Stimulated activated effector memory CD8-positive, alpha-beta T cell treated with anti-CD3 and anti-CD28 coated beads, Interleukin-12 subunit alpha, Interleukin-12 subunit beta, amount 100 ng/mL, for 72 hours (primary cell): Measurements from ENCODE around the gene MYOCD.

Source experiments
- ATAC-seq: fragments of 150-1000 bp; cut with Tn5 transposase; 2 replicates; pipeline ENCODE4 v1.10.0; 2021
- DNase-seq, 2 donors: peaks; one replicate each; pipeline ENCODE4 v3.0.0; 2021 to 2022; ENCODE audit warnings: low spot score in 2 of 2
- H3K27ac Mint-ChIP-seq: one replicate; pipeline ENCODE4 v1.8.0; 2022; ENCODE audit warnings: mild to moderate bottlenecking, mixed read lengths
- H3K36me3 Mint-ChIP-seq: one replicate; pipeline ENCODE4 v1.8.0; 2022; ENCODE audit warnings: mild to moderate bottlenecking, mixed read lengths
- H3K4me1 Mint-ChIP-seq: one replicate; pipeline ENCODE4 v1.8.0; 2022; ENCODE audit warnings: mixed read lengths
- H3K4me3 Mint-ChIP-seq: one replicate; pipeline ENCODE4 v1.8.0; 2022; ENCODE audit warnings: mild to moderate bottlenecking, mixed read lengths
- H3K9me3 Mint-ChIP-seq: one replicate; pipeline ENCODE4 v1.8.0; 2022; ENCODE audit warnings: mixed read lengths

The MYOCD gene

DNA sequence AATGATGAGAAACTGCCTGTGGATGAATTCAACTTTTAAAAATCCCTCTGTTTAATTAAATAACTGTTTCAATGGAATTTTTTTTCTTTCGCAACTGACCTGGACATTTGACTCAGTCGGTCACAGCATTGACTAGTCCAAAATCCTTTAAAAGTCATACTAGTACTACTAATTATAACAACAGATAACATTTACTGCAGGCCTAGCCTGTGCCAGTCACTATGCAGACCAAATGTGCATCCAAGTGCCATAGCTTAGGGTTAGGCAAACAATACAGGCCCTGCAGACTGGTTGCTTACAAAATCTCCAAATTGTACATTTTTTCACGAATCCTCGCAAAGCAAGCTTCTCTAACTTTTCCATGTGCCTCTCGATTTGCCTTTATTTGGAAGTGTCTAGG, 56.6 kb downstream of the MYOCD start:
- H3K36me3 Mint-ChIP-seq = no peaks in the 10 kb centered on the region
- DNase-seq = no peak
- no peaks in the 10 kb centered on the region for H3K4me1 Mint-ChIP-seq
- no peak overlapping the region for H3K27ac Mint-ChIP-seq
- H3K4me3 Mint-ChIP-seq = no peak overlapping the region
- no peak for ATAC-seq
- peaks cover 9% of the 10 kb centered on the region for H3K9me3 Mint-ChIP-seq

GRCh38 chr17:12726131-12726530, 60.4 kb downstream of the MYOCD start:
- Mint-ChIP-seq H3K27ac (no peak overlapping the region), H3K36me3 (no peaks in the 10 kb centered on the region), H3K4me1 (no peaks in the 10 kb centered on the region), H3K4me3 (no peak overlapping the region), H3K9me3 (peaks cover 3% of the 10 kb centered on the region)
- ATAC-seq (no peak), DNase-seq (no peak)

- no peaks in the 10 kb centered on the region for H3K36me3 Mint-ChIP-seq
- peak; percentile 13 for ATAC-seq
- H3K4me3 Mint-ChIP-seq = no peak overlapping the region
- H3K27ac Mint-ChIP-seq = no peak overlapping the region
- peaks cover under 1% of the 10 kb centered on the region for H3K9me3 Mint-ChIP-seq
- H3K4me1 Mint-ChIP-seq = no peaks in the 10 kb centered on the region
- no peak for DNase-seq
These were observed 61.5 kb downstream of the MYOCD start for GRCh38 chr17:12727076-12727760.

GRCh38 chr17:12727881-12728280, 62.2 kb downstream of the MYOCD start:
- Mint-ChIP-seq H3K27ac (no peak overlapping the region), H3K4me3 (no peak overlapping the region), H3K36me3 (no peaks in the 10 kb centered on the region), H3K4me1 (no peaks in the 10 kb centered on the region), H3K9me3 (peaks cover 4% of the 10 kb centered on the region)
- ATAC-seq (no peak), DNase-seq (no peak)

- H3K4me1 Mint-ChIP-seq = no peaks in the 10 kb centered on the region
- DNase-seq (no peak), ATAC-seq (no peak)
- H3K9me3 Mint-ChIP-seq = peaks cover 4% of the 10 kb centered on the region
- H3K36me3 Mint-ChIP-seq = no peaks in the 10 kb centered on the region
- H3K27ac Mint-ChIP-seq = no peak overlapping the region
- no peak overlapping the region for H3K4me3 Mint-ChIP-seq
These were observed 63.4 kb downstream of the MYOCD start for GRCh38 chr17:12729086-12729485.

DNA sequence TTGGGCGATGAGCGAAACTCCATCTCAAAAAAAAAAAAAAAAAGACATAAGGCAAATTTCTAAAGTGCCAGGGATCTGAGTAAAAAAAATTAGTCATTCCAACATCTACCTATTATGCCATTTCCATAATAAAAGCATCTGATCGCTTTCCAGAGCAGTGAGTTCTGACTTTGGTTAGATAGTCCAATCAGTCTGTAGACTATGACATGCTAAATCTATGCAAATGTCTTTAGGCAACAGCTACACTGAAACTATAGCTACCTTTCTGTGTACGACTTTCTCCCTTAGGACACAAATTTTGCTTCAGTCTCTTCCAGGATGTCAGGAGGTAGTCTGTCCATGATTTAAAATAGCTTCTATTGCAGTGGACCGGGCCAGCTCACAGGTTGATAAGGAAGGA, 64.7 kb downstream of the MYOCD start:
- ATAC-seq = no peak
- Mint-ChIP-seq H3K4me3 (no peak overlapping the region), H3K9me3 (peaks cover 4% of the 10 kb centered on the region), H3K27ac (no peak overlapping the region), H3K4me1 (no peaks in the 10 kb centered on the region), H3K36me3 (no peaks in the 10 kb centered on the region)
- DNase-seq = no peak

- H3K9me3 Mint-ChIP-seq = peaks cover 4% of the 10 kb centered on the region
- no peaks in the 10 kb centered on the region for H3K4me1 Mint-ChIP-seq
- no peaks in the 10 kb centered on the region for H3K36me3 Mint-ChIP-seq
- ATAC-seq (no peak), DNase-seq (no peak)
- H3K4me3 Mint-ChIP-seq = no peak overlapping the region
- no peak overlapping the region for H3K27ac Mint-ChIP-seq
These were observed 65.3 kb downstream of the MYOCD start for GRCh38 chr17:12730931-12731521.

DNA sequence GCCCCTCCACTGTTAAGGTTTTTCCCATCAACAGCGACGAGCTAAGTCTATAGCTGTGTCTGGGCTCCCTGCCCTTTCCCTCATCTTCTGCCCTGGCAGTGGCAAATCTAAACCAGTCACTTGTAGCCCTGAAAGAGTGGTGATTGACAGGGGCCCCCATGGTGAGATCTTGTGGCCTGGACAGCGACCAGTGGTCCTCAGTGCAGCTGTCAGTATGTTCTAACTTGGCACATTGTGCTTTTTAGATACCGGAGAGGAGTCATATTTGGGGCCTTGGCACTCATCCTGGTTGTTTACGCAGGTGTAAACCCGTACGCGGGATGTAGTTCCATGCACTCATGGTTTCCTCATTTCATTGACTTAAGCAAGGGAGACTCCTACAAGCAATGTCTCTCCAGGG, 66.1 kb downstream of the MYOCD start:
- Mint-ChIP-seq H3K36me3 (no peaks in the 10 kb centered on the region), H3K4me3 (no peak overlapping the region), H3K27ac (no peak overlapping the region), H3K4me1 (no peaks in the 10 kb centered on the region), H3K9me3 (peaks cover 4% of the 10 kb centered on the region)
- no peak for ATAC-seq
- no peak for DNase-seq

DNA sequence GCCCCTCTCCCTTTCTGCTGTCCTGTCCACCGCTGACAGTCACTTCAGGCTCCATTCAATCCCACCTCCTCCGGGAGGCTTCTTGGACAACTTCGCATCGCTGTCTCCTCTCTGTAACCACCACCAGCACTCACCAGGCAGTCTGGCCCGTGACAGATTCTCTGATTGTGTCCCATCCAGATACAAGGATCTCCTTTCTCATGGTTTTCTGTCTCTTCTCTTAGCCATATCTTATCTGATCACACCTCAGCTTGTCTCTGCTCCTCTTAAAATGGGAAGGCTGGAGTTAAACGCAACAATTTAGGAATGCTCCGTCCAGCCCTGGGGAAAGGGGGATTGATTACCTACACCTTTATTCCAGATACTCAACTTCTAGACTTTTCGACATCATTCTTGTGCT, 66.7 kb downstream of the MYOCD start:
- no peak overlapping the region for H3K4me3 Mint-ChIP-seq
- ATAC-seq (no peak), DNase-seq (no peak)
- no peaks in the 10 kb centered on the region for H3K36me3 Mint-ChIP-seq
- H3K27ac Mint-ChIP-seq = no peak overlapping the region
- no peaks in the 10 kb centered on the region for H3K4me1 Mint-ChIP-seq
- H3K9me3 Mint-ChIP-seq = peaks cover 4% of the 10 kb centered on the region

DNA sequence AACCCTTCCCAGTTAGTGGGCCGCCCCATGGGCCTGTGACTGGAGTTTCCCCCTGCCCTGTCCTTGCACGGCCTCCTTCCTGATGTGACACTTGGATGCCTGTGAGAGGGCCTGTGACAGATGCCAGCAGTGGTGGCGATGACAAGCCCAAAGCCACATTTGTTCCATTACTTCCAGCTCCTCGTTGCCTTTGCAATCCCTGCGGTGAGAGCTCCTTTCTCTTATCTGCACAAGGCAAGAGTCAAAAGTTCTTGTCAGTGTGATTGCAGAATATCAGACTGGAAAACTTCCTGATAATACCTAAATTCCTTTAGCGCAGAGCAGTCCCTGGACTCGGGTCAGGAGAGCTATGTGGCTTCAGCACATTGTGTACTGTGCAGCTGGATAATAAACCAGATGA, 69.2 kb downstream of the MYOCD start:
- ATAC-seq (no peak), DNase-seq (no peak)
- Mint-ChIP-seq H3K4me3 (no peak overlapping the region), H3K27ac (no peak overlapping the region), H3K36me3 (no peaks in the 10 kb centered on the region), H3K4me1 (no peaks in the 10 kb centered on the region), H3K9me3 (peaks cover 4% of the 10 kb centered on the region)

GRCh38 chr17:12735517-12735916, 69.8 kb downstream of the MYOCD start:
- Mint-ChIP-seq H3K27ac (no peak overlapping the region), H3K9me3 (peaks cover 4% of the 10 kb centered on the region), H3K4me3 (no peak overlapping the region), H3K4me1 (no peaks in the 10 kb centered on the region), H3K36me3 (no peaks in the 10 kb centered on the region)
- ATAC-seq (no peak), DNase-seq (no peak)

- no peak for DNase-seq
- peaks cover 4% of the 10 kb centered on the region for H3K9me3 Mint-ChIP-seq
- no peak for ATAC-seq
- H3K36me3 Mint-ChIP-seq = no peaks in the 10 kb centered on the region
- no peak overlapping the region for H3K4me3 Mint-ChIP-seq
- no peak overlapping the region for H3K27ac Mint-ChIP-seq
- H3K4me1 Mint-ChIP-seq = no peaks in the 10 kb centered on the region
These were observed 70.8 kb downstream of the MYOCD start for GRCh38 chr17:12736526-12736925.

GRCh38 chr17:12737740-12738469, 72.2 kb downstream of the MYOCD start:
- ATAC-seq (no peak), DNase-seq (no peak)
- no peaks in the 10 kb centered on the region for H3K9me3 Mint-ChIP-seq
- H3K36me3 Mint-ChIP-seq = no peaks in the 10 kb centered on the region
- no peak overlapping the region for H3K4me3 Mint-ChIP-seq
- H3K27ac Mint-ChIP-seq = no peak overlapping the region
- no peaks in the 10 kb centered on the region for H3K4me1 Mint-ChIP-seq

GRCh38 chr17:12738624-12739023, 72.9 kb downstream of the MYOCD start:
- no peak for ATAC-seq
- no peaks in the 10 kb centered on the region for H3K36me3 Mint-ChIP-seq

DNA sequence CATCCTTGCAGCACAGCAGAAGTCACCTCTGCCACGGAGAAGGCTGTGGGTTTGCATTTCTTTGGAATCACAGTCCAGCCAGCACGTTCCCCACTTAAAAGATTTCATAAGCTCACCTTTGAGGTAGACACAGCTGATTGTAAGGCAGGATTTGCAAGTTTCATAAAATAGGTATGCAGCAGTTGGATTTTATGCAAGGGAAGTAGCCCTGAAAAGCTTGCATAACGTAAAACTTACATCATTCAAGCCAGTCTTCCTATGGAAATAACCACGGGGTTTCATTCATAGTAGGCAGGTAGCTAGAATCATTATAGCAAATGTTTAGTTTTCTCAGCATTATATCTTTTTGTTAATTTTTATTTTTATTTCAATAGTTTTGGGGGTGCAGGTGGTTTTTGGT, 73.8 kb downstream of the MYOCD start:
- ATAC-seq (no peak), DNase-seq (no peak)
- no peaks in the 10 kb centered on the region for H3K36me3 Mint-ChIP-seq

More at GRCh38 chr17:12738624-12739023, 72.9 kb downstream of the MYOCD start:
- Mint-ChIP-seq H3K27ac (no peak overlapping the region), H3K9me3 (no peaks in the 10 kb centered on the region), H3K4me1 (no peaks in the 10 kb centered on the region), H3K4me3 (no peak overlapping the region)
- DNase-seq = no peak

DNA sequence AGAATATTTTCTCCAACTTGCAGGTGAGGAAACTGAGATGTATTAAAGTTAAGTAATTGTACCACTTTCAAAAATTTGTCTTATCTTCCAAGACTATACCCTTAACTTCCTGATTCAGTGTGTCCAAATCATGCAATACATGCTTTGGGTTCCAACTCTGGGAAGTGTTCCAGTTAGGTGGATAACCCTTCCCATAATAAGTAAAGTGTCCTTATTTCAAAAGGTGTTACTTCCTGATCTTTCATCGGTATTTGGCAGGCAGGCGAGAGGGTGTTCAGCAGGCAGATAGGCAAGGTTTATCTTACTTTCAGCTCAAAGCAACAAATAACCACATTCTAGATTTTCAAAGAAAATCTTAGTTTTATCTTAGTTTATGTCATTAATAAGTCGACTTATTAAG, 77.4 kb downstream of the MYOCD start:
- DNase-seq = no peak

More for the DNA sequence above, 73.8 kb downstream of the MYOCD start:
- no peak overlapping the region for H3K27ac Mint-ChIP-seq
- H3K9me3 Mint-ChIP-seq = no peaks in the 10 kb centered on the region
- no peaks in the 10 kb centered on the region for H3K4me1 Mint-ChIP-seq
- no peak overlapping the region for H3K4me3 Mint-ChIP-seq

More for the DNA sequence above, 77.4 kb downstream of the MYOCD start:
- Mint-ChIP-seq H3K27ac (no peak overlapping the region), H3K36me3 (no peaks in the 10 kb centered on the region), H3K4me3 (no peak overlapping the region), H3K9me3 (peaks cover 10% of the 10 kb centered on the region), H3K4me1 (no peaks in the 10 kb centered on the region)
- ATAC-seq = no peak
